WTC11 (cell line): ENCODE measurements around the gene ATP8B4.

Experiments used
- AFF4 ChIP-seq: sonication (generic); formaldehyde crosslinking; IDR thresholded peaks from 2 replicates; pipeline ENCODE4 v1.8.1; 2023; ENCODE audit warnings: mild to moderate bottlenecking, missing genetic modification reagents, borderline replicate concordance
- ESRRA ChIP-seq: sonication (generic); formaldehyde crosslinking; IDR thresholded peaks from 2 replicates; pipeline ENCODE4 v1.8.1; 2022; ENCODE audit warnings: mild to moderate bottlenecking, missing genetic modification reagents, borderline replicate concordance
- MAX ChIP-seq: sonication (generic); formaldehyde crosslinking; IDR thresholded peaks from 2 replicates; pipeline ENCODE4 v1.8.0; 2022; ENCODE audit warnings: mild to moderate bottlenecking, missing genetic modification reagents
- ZNF138 ChIP-seq: sonication (generic); formaldehyde crosslinking; conservative IDR thresholded peaks from 2 replicates; pipeline ENCODE4 v1.8.1; 2022; ENCODE audit warnings: mild to moderate bottlenecking, moderate library complexity, missing genetic modification reagents
- TF ChIP-seq, protein P1 (sequence below): fragments of 200-600 bp; IDR thresholded peaks from 2 replicates; pipeline ENCODE4 v1.8.0; 2022; ENCODE audit warnings: antibody characterized with exemption

- TF ChIP-seq AFF4 (CRISPR knock-in tag) (no peak), ZNF138 (CRISPR knock-in tag) (no peak), ESRRA (CRISPR knock-in tag) (no peak), MAX (CRISPR knock-in tag) (no peak)
- TF ChIP-seq, protein P1, sequence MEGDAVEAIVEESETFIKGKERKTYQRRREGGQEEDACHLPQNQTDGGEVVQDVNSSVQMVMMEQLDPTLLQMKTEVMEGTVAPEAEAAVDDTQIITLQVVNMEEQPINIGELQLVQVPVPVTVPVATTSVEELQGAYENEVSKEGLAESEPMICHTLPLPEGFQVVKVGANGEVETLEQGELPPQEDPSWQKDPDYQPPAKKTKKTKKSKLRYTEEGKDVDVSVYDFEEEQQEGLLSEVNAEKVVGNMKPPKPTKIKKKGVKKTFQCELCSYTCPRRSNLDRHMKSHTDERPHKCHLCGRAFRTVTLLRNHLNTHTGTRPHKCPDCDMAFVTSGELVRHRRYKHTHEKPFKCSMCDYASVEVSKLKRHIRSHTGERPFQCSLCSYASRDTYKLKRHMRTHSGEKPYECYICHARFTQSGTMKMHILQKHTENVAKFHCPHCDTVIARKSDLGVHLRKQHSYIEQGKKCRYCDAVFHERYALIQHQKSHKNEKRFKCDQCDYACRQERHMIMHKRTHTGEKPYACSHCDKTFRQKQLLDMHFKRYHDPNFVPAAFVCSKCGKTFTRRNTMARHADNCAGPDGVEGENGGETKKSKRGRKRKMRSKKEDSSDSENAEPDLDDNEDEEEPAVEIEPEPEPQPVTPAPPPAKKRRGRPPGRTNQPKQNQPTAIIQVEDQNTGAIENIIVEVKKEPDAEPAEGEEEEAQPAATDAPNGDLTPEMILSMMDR: no peak
Measured at GRCh38 chr15:50012790-50013189, 106.2 kb downstream of the ATP8B4 start.
